HCT116 (cell line): ENCODE results near the gene BABAM2. TPM values are rescaled to one million over a fixed set of nuclear protein-coding genes. Genes with fewer than 3 reads are reported as not detected.

Experiments used
- ATAC-seq: fragments of 200-7000 bp; cut with Tn5 transposase; 2 replicates; pipeline ENCODE4 v1.9.1; 2020; ENCODE audit warnings: mild to moderate bottlenecking, moderate library complexity
- BruUV-seq: library from RNA; stranded (reverse); fragments of 400-500 nt; replicated peaks from 2 replicates; lab custom pipeline; 2021; lab: Mats Ljungman, UMichigan
- CTCF ChIA-PET: fragments of 300-600 bp; sonication (Branson Sonifier 250); formaldehyde crosslinking; loops from one replicate; lab custom pipeline; 2021; ENCODE audit warnings: antibody characterized with exemption; lab: Charles Lee
- POLR2A ChIA-PET: fragments of 300-600, 350-600 bp; sonication (Branson Sonifier 250); formaldehyde crosslinking; loops from one replicate; lab custom pipeline; 2021; ENCODE audit warnings: antibody characterized with exemption; lab: Charles Lee
- RAD21 ChIA-PET, 2 experiments: fragments of 300-600 bp; sonication (Branson Sonifier 250); formaldehyde crosslinking; loops; one replicate each; lab custom pipeline; 2023; ENCODE audit warnings: low total read pairs in 2 of 2; ENCODE audit not compliant: uncharacterized antibody in 2 of 2, unreplicated experiment in 2 of 2, low non-redundant PET in 1 of 2; lab: Charles Lee
- DNase-seq: peaks from one replicate; pipeline ENCODE4 v3.0.0-alpha.2; 2010; ENCODE audit warnings: low read depth, low spot score
- H2AFZ ChIP-seq: fragments of 200-600 bp; shearing (Covaris generic), sonication (generic); 2 replicates; pipeline ENCODE4 v1.6.1; 2017; ENCODE audit warnings: low read depth, mixed run types, mixed read lengths, antibody characterized with exemption, low read length; ENCODE audit not compliant: poor library complexity, severe bottlenecking
- H3K27ac ChIP-seq: 2 replicates; pipeline ENCODE4 v1.5.1; 2012; ENCODE audit warnings: low read depth, low read length
- H3K27me3 ChIP-seq: fragments of 200-600 bp; sonication (generic); 2 replicates; pipeline ENCODE4 v1.6.1; 2016; ENCODE audit warnings: mixed run types, low read length, mixed read lengths; ENCODE audit not compliant: insufficient read depth
- H3K36me3 ChIP-seq, 2 experiments: fragments of 200-500 bp in 1 of 2; fragments of 200-600 bp in 1 of 2; sonication (Bioruptor generic) in 1 of 2; sonication (generic) in 1 of 2; 2 replicates each; pipeline versions ENCODE4 v1.5.1 to v1.6.1; 2014 to 2016; ENCODE audit warnings: low read length in 2 of 2, inconsistent platforms in 1 of 2, mixed read lengths in 1 of 2, mixed run types in 1 of 2; ENCODE audit not compliant: insufficient read depth in 2 of 2, control insufficient read depth in 1 of 2
- H3K4me1 ChIP-seq, 2 experiments: fragments of 200-600 bp in 1 of 2; sonication (generic) in 1 of 2; 2 replicates each; pipeline versions ENCODE4 v1.5.1 to v1.6.1; 2012 to 2017; ENCODE audit warnings: low read length in 2 of 2, inconsistent platforms in 1 of 2, mild to moderate bottlenecking in 1 of 2, mixed read lengths in 1 of 2, mixed run types in 1 of 2, moderate library complexity in 1 of 2; ENCODE audit not compliant: insufficient read depth in 2 of 2, control insufficient read depth in 1 of 2
- H3K4me2 ChIP-seq: fragments of 200-600 bp; sonication (generic); 2 replicates; pipeline ENCODE4 v1.6.1; 2017; ENCODE audit warnings: mixed run types, low read length, mixed read lengths
- H3K4me3 ChIP-seq, 2 experiments: fragments of 200-600 bp in 1 of 2; sonication (generic) in 1 of 2; replicated peaks in 1 of 2; 2 replicates each; pipeline ENCODE4 v1.5.1; 2011 to 2016; ENCODE audit warnings: low read length in 2 of 2, control low read depth in 1 of 2, low read depth in 1 of 2, mild to moderate bottlenecking in 1 of 2, mixed read lengths in 1 of 2, mixed run types in 1 of 2
- H3K79me2 ChIP-seq: fragments of 200-600 bp; sonication (generic); 2 replicates; pipeline ENCODE4 v1.6.1; 2017; ENCODE audit warnings: mild to moderate bottlenecking, mixed run types, low read length, moderate library complexity, mixed read lengths; ENCODE audit not compliant: insufficient read depth
- H3K9ac ChIP-seq: fragments of 200-600 bp; sonication (generic); 2 replicates; pipeline ENCODE4 v1.6.1; 2016; ENCODE audit warnings: low read length, mixed read lengths
- H3K9me2 ChIP-seq: fragments of 200-600 bp; sonication (generic), shearing (Covaris generic); 2 replicates; pipeline ENCODE4 v1.6.1; 2017; ENCODE audit warnings: mixed run types, mild to moderate bottlenecking, moderate library complexity; ENCODE audit not compliant: insufficient read depth
- H3K9me3 ChIP-seq, 2 experiments: fragments of 200-500 bp in 1 of 2; fragments of 200-600 bp in 1 of 2; sonication (Bioruptor generic) in 1 of 2; sonication (generic) in 1 of 2; 2 replicates each; pipeline ENCODE4 v1.6.1; 2014 to 2017; ENCODE audit warnings: low read length in 2 of 2, mixed read lengths in 2 of 2, inconsistent platforms in 1 of 2, low read depth in 1 of 2, mild to moderate bottlenecking in 1 of 2, mixed run types in 1 of 2, moderate library complexity in 1 of 2; ENCODE audit not compliant: control insufficient read depth in 1 of 2, insufficient read depth in 1 of 2
- H4K20me1 ChIP-seq: fragments of 200-600 bp; sonication (generic), shearing (Covaris generic); 2 replicates; pipeline ENCODE4 v1.6.1; 2017; ENCODE audit warnings: mixed run types, mild to moderate bottlenecking, moderate library complexity; ENCODE audit not compliant: insufficient read depth
- ATF3 ChIP-seq: IDR thresholded peaks from 2 replicates; pipeline ENCODE4 v1.6.1; 2012
- CBX3 ChIP-seq: IDR thresholded peaks from 2 replicates; pipeline ENCODE4 v1.6.1; 2012; ENCODE audit warnings: low read depth
- CEBPB ChIP-seq: IDR thresholded peaks from 2 replicates; pipeline ENCODE4 v1.6.1; 2012; ENCODE audit warnings: low read depth
- EGR1 ChIP-seq: IDR thresholded peaks from 2 replicates; pipeline ENCODE4 v1.6.1; 2012; ENCODE audit warnings: low read depth
- EZH2 ChIP-seq: fragments of 200-600 bp; sonication (generic); IDR thresholded peaks from 2 replicates; pipeline ENCODE4 v1.6.1; 2017; ENCODE audit warnings: antibody characterized with exemption, mixed run types
- EZH2phosphoT487 ChIP-seq: fragments of 200-600 bp; IDR thresholded peaks from 2 replicates; pipeline ENCODE4 v1.6.1; 2018; ENCODE audit warnings: antibody characterized with exemption, borderline replicate concordance
- FOSL1 ChIP-seq: IDR thresholded peaks from 2 replicates; pipeline ENCODE4 v1.6.1; 2012; ENCODE audit warnings: low read depth
- JUND ChIP-seq: IDR thresholded peaks from 2 replicates; pipeline ENCODE4 v1.6.1; 2012
- MAX ChIP-seq: IDR thresholded peaks from 2 replicates; pipeline ENCODE4 v1.6.1; 2012
- POLR2A ChIP-seq: IDR thresholded peaks from 2 replicates; pipeline ENCODE4 v1.7.0; 2011; ENCODE audit warnings: borderline replicate concordance; ENCODE audit not compliant: insufficient read depth, insufficient read length; ENCODE audit errors: extremely low read depth
- POLR2AphosphoS5 ChIP-seq: IDR thresholded peaks from 2 replicates; pipeline ENCODE4 v1.6.1; 2011; ENCODE audit warnings: mild to moderate bottlenecking, low read depth, low read length, moderate library complexity
- RAD21 ChIP-seq: IDR thresholded peaks from 2 replicates; pipeline ENCODE4 v1.6.1; 2012; ENCODE audit warnings: low read depth, mild to moderate bottlenecking
- SIN3A ChIP-seq: IDR thresholded peaks from 2 replicates; pipeline ENCODE4 v1.6.1; 2012; ENCODE audit warnings: low read depth
- SP1 ChIP-seq: IDR thresholded peaks from 2 replicates; pipeline ENCODE4 v1.6.1; 2012; ENCODE audit warnings: low read depth
- SRF ChIP-seq: IDR thresholded peaks from 2 replicates; pipeline ENCODE4 v1.6.1; 2012; ENCODE audit warnings: low read depth
- YY1 ChIP-seq: IDR thresholded peaks from 2 replicates; pipeline ENCODE4 v1.6.1; 2011; ENCODE audit warnings: low read length, low read depth, moderate library complexity, mild to moderate bottlenecking; ENCODE audit not compliant: insufficient replicate concordance; ENCODE audit errors: extremely low read depth
- ZBTB33 ChIP-seq: IDR thresholded peaks from 2 replicates; pipeline ENCODE4 v1.6.1; 2011; ENCODE audit warnings: mild to moderate bottlenecking, low read length, moderate library complexity; ENCODE audit not compliant: insufficient replicate concordance; ENCODE audit errors: extremely low read depth
- ZFX ChIP-seq: fragments of 450-650 bp; IDR thresholded peaks from 2 replicates; pipeline ENCODE4 v1.6.1; 2017
- ZNF274 ChIP-seq: fragments of 200-500 bp; sonication (Bioruptor generic); IDR thresholded peaks from 2 replicates; pipeline ENCODE4 v1.6.1; 2014; ENCODE audit warnings: mild to moderate bottlenecking, low read depth, low read length, inconsistent platforms
- intact Hi-C: fragments of 100-400 bp; cut with micrococcal nuclease; formaldehyde crosslinking; loops from 2 replicates; pipeline ENCODE4 v1.10.0; 2022
- total RNA-seq: library from RNA; stranded (reverse); gene quantifications from one replicate; pipeline ENCODE4 v1.2.1, GENCODE V29; 2021; ENCODE audit not compliant: unreplicated experiment
- TF ChIP-seq, protein P1 (sequence below), 3 experiments: fragments of 200-600 bp in 1 of 3; sonication (generic) in 1 of 3; IDR thresholded peaks in 2 of 3; conservative IDR thresholded peaks in 1 of 3; 2 replicates each; pipeline ENCODE4 v1.5.1; 2012 to 2017; ENCODE audit warnings: low read depth in 2 of 3, low read length in 2 of 3, antibody characterized with exemption in 1 of 3, borderline replicate concordance in 1 of 3, control low read depth in 1 of 3, mild to moderate bottlenecking in 1 of 3, mixed read lengths in 1 of 3, mixed run types in 1 of 3, moderate library complexity in 1 of 3; ENCODE audit not compliant: insufficient read depth in 1 of 3

BABAM2 gene
- total RNA-seq, 1 experiment from 2014 or later: 23.8 TPM

- peaks cover 19 to 25% of the 10 kb centered on the region in 2 experiments for H3K4me1 ChIP-seq
Measured at GRCh38 chr2:28335666-28336065, 445.1 kb downstream of the BABAM2 start.

More at GRCh38 chr2:28335666-28336065, 445.1 kb downstream of the BABAM2 start:
- no peaks in the 10 kb centered on the region for H3K79me2 ChIP-seq
- no peaks in the 10 kb centered on the region for H3K36me3 ChIP-seq
- DNase-seq (no peak), ATAC-seq (no peak)
- POLR2A ChIA-PET: no interaction called here
- H3K9me3 ChIP-seq: no peaks in the 10 kb centered on the region
- H3K4me2 ChIP-seq: no peak overlapping the region
- intact Hi-C loops: no loop called here
- no peak overlapping the region for H3K9ac ChIP-seq
- no peaks in the 10 kb centered on the region for H3K27me3 ChIP-seq
- BruUV-seq: no TSS peak
- H2AFZ ChIP-seq: no peak overlapping the region
- no peak overlapping the region for H3K4me3 ChIP-seq
- CTCF ChIA-PET: no interaction called here
- no peaks in the 10 kb centered on the region for H4K20me1 ChIP-seq
- TF ChIP-seq POLR2AphosphoS5 (no peak), ZBTB33 (no peak), POLR2A (no peak), MAX (no peak), EZH2phosphoT487 (no peak), FOSL1 (no peak), CBX3 (no peak), CEBPB (no peak), JUND (no peak), SIN3A (no peak), YY1 (no peak), ZFX (no peak), EGR1 (no peak), ATF3 (no peak), RAD21 (no peak), EZH2 (no peak), SRF (no peak), ZNF274 (no peak), SP1 (no peak)
- TF ChIP-seq, protein P1, sequence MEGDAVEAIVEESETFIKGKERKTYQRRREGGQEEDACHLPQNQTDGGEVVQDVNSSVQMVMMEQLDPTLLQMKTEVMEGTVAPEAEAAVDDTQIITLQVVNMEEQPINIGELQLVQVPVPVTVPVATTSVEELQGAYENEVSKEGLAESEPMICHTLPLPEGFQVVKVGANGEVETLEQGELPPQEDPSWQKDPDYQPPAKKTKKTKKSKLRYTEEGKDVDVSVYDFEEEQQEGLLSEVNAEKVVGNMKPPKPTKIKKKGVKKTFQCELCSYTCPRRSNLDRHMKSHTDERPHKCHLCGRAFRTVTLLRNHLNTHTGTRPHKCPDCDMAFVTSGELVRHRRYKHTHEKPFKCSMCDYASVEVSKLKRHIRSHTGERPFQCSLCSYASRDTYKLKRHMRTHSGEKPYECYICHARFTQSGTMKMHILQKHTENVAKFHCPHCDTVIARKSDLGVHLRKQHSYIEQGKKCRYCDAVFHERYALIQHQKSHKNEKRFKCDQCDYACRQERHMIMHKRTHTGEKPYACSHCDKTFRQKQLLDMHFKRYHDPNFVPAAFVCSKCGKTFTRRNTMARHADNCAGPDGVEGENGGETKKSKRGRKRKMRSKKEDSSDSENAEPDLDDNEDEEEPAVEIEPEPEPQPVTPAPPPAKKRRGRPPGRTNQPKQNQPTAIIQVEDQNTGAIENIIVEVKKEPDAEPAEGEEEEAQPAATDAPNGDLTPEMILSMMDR (IDR thresholded peaks at IDR 0.05 in 2 of 3, conservative IDR thresholded peaks at IDR 0.05 in 1 of 3; ENCODE audit: borderline replicate concordance in 1 of 3, insufficient read depth in 1 of 3, low read depth in 2 of 3, low read length in 2 of 3): no peak
- TF ChIP-seq, all 23 proteins: peak for 0
- RAD21 ChIA-PET: no interaction called here
- H3K27ac ChIP-seq: no peak overlapping the region
- H3K9me2 ChIP-seq: no peaks in the 10 kb centered on the region
